Adrenal gland (tissue), 5 donors: ENCODE results near the gene FAM186B.

Experiments
- CTCF ChIP-seq, 6 experiments: fragments of 450-650 bp in 4 of 6; fragments of 200-600 bp in 2 of 6; sonication (generic) in 1 of 6; IDR thresholded peaks; 1 replicate in 5 of 6; 2 replicates in 1 of 6; pipeline versions ENCODE4 v1.5.1 to v1.8.0; 2016 to 2021; ENCODE audit warnings: antibody characterized with exemption in 6 of 6, mild to moderate bottlenecking in 2 of 6, moderate library complexity in 1 of 6
- POLR2A ChIP-seq, 2 donors: fragments of 450-650 bp; IDR thresholded peaks; one replicate each; pipeline ENCODE4 v1.6.1; 2017; ENCODE audit warnings: antibody characterized with exemption in 2 of 2, mild to moderate bottlenecking in 2 of 2, moderate library complexity in 1 of 2
- donor health status: DM: no; HTN: no; CAD: no.

DNA sequence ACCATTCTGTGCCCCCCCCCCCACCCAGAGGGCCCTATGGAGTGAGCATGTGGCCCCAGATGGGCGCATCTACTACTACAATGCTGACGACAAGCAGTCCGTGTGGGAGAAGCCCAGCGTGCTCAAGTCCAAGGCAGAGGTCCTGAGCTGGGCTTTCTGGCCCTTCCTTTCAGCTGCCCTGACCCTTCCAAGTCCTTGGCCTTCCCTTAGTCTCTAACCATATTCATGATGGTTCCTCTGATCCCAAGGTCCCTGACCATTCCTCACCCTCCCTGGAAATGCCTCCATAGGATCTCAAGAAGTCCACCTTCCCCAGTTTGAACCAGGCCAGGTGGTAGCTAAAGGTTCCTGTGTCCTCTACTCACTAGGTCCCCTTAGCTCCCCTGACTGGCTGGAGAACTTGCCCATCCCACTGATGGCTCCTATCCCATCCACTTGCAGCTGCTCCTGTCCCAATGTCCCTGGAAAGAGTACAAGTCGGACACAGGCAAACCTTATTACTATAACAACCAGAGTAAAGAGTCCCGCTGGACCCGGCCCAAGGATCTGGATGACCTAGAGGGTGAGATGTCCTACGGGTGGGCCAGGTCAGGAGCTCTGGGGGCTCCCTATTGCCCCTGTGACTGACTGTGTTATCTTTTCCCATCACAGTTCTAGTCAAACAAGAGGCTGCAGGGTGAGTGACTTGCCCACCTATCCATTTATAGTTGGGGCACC, 27.7 kb upstream of the FAM186B start:
- no peak for TF ChIP-seq CTCF (IDR thresholded peaks at IDR 0.05)
- no peak for TF ChIP-seq POLR2A (IDR thresholded peaks at IDR 0.05)
